Muscle of leg (tissue), 11 donors: ENCODE measurements around the gene PCAT7. TPM values are rescaled to one million over a fixed set of nuclear protein-coding genes. Genes with fewer than 3 reads are reported as not detected.
"Not testable (repeated sequence)": the region's sequence is repeated elsewhere in the genome, so short reads cannot be mapped to it uniquely, and the experiment has no call there.

Source experiments
- DNase-seq: peaks from one replicate; pipeline ENCODE4 v3.0.0; 2013
- H3K27ac ChIP-seq: one replicate; pipeline ENCODE4 v1.5.1; 2013; ENCODE audit warnings: mild to moderate bottlenecking, low read length, control low read depth
- H3K27me3 ChIP-seq: one replicate; pipeline ENCODE4 v1.6.1; 2013; ENCODE audit warnings: low read length; ENCODE audit not compliant: control insufficient read depth, insufficient read depth
- H3K36me3 ChIP-seq: one replicate; pipeline ENCODE4 v1.6.1; 2013; ENCODE audit warnings: low read length; ENCODE audit not compliant: control insufficient read depth, insufficient read depth
- H3K4me1 ChIP-seq: one replicate; pipeline ENCODE4 v1.6.1; 2013; ENCODE audit warnings: low read length; ENCODE audit not compliant: control insufficient read depth, insufficient read depth
- H3K4me3 ChIP-seq: one replicate; pipeline ENCODE4 v1.5.1; 2013; ENCODE audit warnings: low read length, control low read depth
- H3K9me3 ChIP-seq: replicated peaks from 2 replicates; pipeline ENCODE4 v1.6.1; 2013; ENCODE audit warnings: low read depth, low read length; ENCODE audit not compliant: control insufficient read depth
- WGBS: methylation state at CpG from one replicate; pipeline ENCODE4 v1.1.5; 2013; ENCODE audit warnings: missing lambda C conversion rate; ENCODE audit not compliant: insufficient coverage; 5-methylcytosine and 5-hydroxymethylcytosine counted together
- polyA plus RNA-seq, 8 donors: library from polyadenylated mRNA; unstranded; fragments of 120-200 nt; gene quantifications; one replicate each; pipeline versions ENCODE4 v1.2.1 to v1.2.3, GENCODE V29; 2013; ENCODE audit warnings: inconsistent platforms in 1 of 8, low replicate concordance in 1 of 8; ENCODE audit not compliant: insufficient read length in 8 of 8, insufficient read depth in 1 of 8
- total RNA-seq: library from RNA; stranded (reverse); fragments of 120-200 nt; gene quantifications from one replicate; pipeline ENCODE4 v1.2.4, GENCODE V29; 2013

Gene PCAT7
- total and polyA plus RNA-seq, 9 donors, result 0.13 to 12.0 (median 4.9) TPM

DNA sequence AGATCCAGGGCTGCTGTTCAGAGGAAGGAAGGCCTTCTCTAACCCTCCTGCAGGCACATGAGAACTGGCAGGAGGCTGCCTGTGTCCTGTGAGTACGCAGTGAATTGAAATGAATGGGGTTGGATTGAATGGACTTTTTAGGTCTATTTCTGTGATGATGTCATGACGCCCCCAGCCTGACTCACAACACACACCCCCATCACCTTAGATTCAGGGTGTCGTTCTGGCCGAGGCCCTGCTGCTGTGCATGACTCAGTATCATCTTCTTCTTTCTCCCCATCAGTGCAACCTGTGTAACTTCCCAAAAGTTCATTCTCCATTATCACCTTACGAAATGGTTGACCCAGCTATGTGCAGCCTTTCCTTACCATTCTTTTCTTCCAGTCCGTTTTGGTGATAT, 5.4 kb downstream of the PCAT7 start:
- H3K36me3 ChIP-seq, result no peaks in the 10 kb centered on the region
- no peak for DNase-seq
- 70% methylated on average over 2 of the region's 6 CpGs for WGBS
- no peak overlapping the region for H3K4me3 ChIP-seq
- H3K27me3 ChIP-seq, result peaks cover 2% of the 10 kb centered on the region
- no peaks in the 10 kb centered on the region for H3K9me3 ChIP-seq
- H3K27ac ChIP-seq, result no peak overlapping the region
- no peaks in the 10 kb centered on the region for H3K4me1 ChIP-seq

GRCh38 chr9:94563548-94563947, 8.7 kb downstream of the PCAT7 start:
- no peaks in the 10 kb centered on the region for H3K9me3 ChIP-seq
- no CpG with 5 or more reads among the region's 2 CpGs for WGBS
- no peak overlapping the region for H3K4me3 ChIP-seq
- H3K4me1 ChIP-seq, result no peaks in the 10 kb centered on the region
- no peak overlapping the region for H3K27ac ChIP-seq
- H3K36me3 ChIP-seq, result no peaks in the 10 kb centered on the region
- H3K27me3 ChIP-seq, result no peaks in the 10 kb centered on the region
- no peak for DNase-seq

DNA sequence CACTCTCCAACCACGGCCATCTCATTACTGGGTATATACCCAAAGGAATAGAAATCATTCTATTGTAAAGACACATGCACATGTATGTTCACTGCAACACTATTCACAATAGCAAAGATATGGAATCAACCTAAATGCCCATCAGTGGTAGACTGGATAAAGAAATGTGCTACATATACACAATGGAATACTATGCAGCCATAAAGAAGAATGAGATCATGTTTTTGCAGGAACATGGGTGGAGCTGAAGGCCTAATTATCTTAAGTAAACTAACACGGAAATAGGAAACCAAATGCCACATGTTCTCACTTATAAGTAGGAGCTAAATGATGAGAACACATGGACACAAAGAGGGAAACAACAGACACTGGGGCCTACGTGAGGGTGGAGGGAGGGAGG, 9.4 kb downstream of the PCAT7 start:
- WGBS, result no CpG with 5 or more reads among the region's 3 CpGs
- not testable (repeated sequence) for H3K27me3 ChIP-seq, H3K36me3 ChIP-seq, DNase-seq, H3K4me1 ChIP-seq, H3K9me3 ChIP-seq, H3K4me3 ChIP-seq, H3K27ac ChIP-seq

- DNase-seq, result no peak
- Histone ChIP-seq H3K4me1 (no peaks in the 10 kb centered on the region), H3K27me3 (no peaks in the 10 kb centered on the region), H3K9me3 (no peaks in the 10 kb centered on the region), H3K4me3 (no peak overlapping the region), H3K36me3 (no peaks in the 10 kb centered on the region), H3K27ac (no peak overlapping the region)
Measured at GRCh38 chr9:94566550-94566949, 11.7 kb downstream of the PCAT7 start.

DNA sequence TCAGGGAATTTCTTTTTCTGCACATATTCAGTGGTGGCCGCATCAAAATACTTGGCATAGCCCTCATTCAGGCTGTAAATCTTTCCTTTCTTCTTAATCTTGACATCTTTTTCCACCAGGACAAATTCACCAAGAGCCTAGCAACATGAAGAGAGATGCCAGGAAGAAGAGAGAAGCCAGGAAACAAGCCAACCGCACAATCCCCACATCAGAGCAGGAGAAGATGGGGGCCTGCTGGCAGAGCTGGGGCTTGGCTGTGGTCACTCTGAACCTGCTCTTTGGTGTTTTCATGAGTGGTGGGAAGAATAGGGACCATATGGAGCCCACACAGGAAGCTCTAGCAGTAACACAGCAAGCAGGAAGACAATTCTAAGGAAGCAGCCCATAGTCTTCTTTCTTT, 12.4 kb downstream of the PCAT7 start:
- 80% methylated on average over 1 of the region's 2 CpGs for WGBS
- no peaks in the 10 kb centered on the region for H3K9me3 ChIP-seq

DNA sequence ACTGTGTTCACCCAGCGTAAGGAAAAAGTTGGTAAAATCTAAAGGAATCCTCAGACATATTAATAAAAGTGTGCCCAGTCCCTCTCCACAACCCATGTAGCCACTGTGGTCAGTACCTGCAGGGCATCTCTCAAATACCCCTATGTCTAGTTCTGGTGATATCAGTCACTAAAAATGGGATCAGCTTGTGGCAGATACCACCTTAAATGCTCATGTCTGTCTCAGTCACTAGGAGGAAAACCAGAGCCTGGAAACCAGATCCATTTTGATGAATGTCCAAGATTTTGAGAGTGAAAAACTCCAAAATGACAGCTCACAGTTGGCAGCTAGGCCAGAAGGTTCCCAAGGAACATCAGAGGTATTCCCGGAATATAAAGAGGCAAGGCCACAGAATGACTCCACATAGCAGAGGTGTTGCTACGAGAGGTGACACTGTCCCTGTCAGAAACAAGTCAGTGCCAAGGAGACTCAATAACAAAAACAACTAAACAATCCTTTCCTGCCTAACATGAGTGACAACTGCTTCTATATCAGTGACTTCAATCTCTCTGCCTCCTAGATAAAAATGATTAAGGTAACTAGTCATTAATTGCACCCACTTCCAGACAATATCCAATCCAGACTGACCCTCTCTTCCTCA, 13.5 kb downstream of the PCAT7 start:
- no peak overlapping the region for H3K27ac ChIP-seq

More for the DNA sequence above, 12.4 kb downstream of the PCAT7 start:
- Histone ChIP-seq H3K27me3 (no peaks in the 10 kb centered on the region), H3K27ac (no peak overlapping the region), H3K4me3 (no peak overlapping the region), H3K4me1 (no peaks in the 10 kb centered on the region), H3K36me3 (no peaks in the 10 kb centered on the region)
- no peak for DNase-seq

DNA sequence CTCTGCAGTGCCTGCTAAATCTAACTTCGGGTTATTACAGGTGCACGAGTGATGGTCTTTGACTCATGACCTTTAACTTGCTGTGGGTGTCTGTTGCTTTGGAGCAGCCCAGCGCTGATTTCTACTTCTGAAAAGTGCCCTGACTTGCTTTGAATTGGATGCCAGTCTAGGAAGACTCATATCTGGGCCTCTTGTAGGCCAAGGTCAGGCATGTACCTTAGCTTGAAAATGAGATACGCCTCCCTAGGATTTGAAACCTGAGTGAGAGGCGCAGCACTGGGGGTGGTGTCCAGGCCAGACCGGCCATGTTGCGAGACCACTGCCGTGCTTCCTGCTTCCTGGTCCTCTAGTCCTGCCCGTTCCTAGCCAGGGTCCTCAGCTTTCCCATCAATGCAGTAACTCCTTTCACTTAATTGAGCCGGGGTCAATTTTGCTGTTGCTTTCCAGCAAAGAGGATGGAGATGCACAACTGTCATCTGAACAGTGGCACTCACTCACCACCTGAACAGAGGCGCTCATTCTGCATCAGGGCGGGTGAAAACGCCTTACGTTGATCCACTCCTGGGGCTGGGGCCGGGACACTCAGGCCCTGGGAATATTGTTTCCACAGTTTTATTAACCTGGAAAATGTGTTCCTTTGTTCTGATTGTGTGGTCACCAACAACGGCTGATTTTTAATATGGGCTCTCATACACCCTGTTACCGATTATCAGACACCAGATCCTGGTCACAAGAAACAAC, 14.3 kb downstream of the PCAT7 start:
- Histone ChIP-seq H3K4me3 (no peak overlapping the region), H3K27me3 (no peaks in the 10 kb centered on the region), H3K9me3 (no peaks in the 10 kb centered on the region), H3K4me1 (no peaks in the 10 kb centered on the region), H3K27ac (no peak overlapping the region), H3K36me3 (no peaks in the 10 kb centered on the region)
- 91% methylated on average over 11 of the region's 17 CpGs for WGBS
- no peak for DNase-seq

More for the DNA sequence above, 13.5 kb downstream of the PCAT7 start:
- H3K9me3 ChIP-seq, result no peaks in the 10 kb centered on the region
- H3K36me3 ChIP-seq, result no peaks in the 10 kb centered on the region
- no peak for DNase-seq
- H3K27me3 ChIP-seq, result no peaks in the 10 kb centered on the region
- H3K4me3 ChIP-seq, result no peak overlapping the region
- no peaks in the 10 kb centered on the region for H3K4me1 ChIP-seq
- 86% methylated on average over 1 of the region's 3 CpGs for WGBS

DNA sequence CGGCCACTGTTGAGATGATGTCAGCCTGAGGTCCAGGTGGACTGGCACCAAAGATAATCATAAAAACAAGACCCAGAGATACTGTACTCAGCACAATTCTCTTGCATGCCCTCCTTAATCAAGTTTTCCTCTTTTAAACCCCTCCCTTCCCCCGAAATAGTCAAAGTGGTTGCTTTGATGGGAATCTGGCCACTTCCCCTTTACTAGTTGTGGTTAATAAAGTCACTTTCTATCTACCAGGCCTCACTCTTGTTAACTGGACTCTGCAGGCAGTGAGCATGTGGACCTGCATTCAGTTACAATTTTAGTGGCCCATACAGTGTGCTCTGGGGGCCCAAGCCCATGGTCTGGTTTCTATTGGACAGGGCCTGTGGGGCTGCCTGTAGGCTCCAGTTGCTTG, 21.2 kb downstream of the PCAT7 start:
- Histone ChIP-seq H3K4me3 (no peak overlapping the region), H3K27me3 (no peaks in the 10 kb centered on the region), H3K36me3 (no peaks in the 10 kb centered on the region), H3K27ac (no peak overlapping the region), H3K9me3 (no peaks in the 10 kb centered on the region), H3K4me1 (no peaks in the 10 kb centered on the region)
- DNase-seq, result no peak
- whole genome bisulfite sequencing, result no CpG with 5 or more reads among the region's 2 CpGs

GRCh38 chr9:94577036-94577435, 22.2 kb downstream of the PCAT7 start:
- Histone ChIP-seq H3K4me1 (no peaks in the 10 kb centered on the region), H3K4me3 (no peak overlapping the region), H3K36me3 (no peaks in the 10 kb centered on the region), H3K27ac (no peak overlapping the region), H3K27me3 (no peaks in the 10 kb centered on the region), H3K9me3 (no peaks in the 10 kb centered on the region)
- WGBS, result 0% methylated on average over 1 of the region's 1 CpG
- DNase-seq, result no peak

- H3K4me1 ChIP-seq, result no peaks in the 10 kb centered on the region
- H3K4me3 ChIP-seq, result no peak overlapping the region
- no peaks in the 10 kb centered on the region for H3K9me3 ChIP-seq
- no peak overlapping the region for H3K27ac ChIP-seq
- H3K27me3 ChIP-seq, result no peaks in the 10 kb centered on the region
- H3K36me3 ChIP-seq, result no peaks in the 10 kb centered on the region
- DNase-seq, result no peak
- no CpG with 5 or more reads among the region's 2 CpGs for WGBS
Measured at GRCh38 chr9:94577571-94577970, 22.7 kb downstream of the PCAT7 start.
